DOHH2 (cell line): ENCODE data around the gene G6PC3.

Source experiments
- H3F3A ChIP-seq: fragments of 200-600 bp; sonication (generic), shearing (Covaris generic); 2 replicates; pipeline ENCODE4 v1.6.0; 2016; ENCODE audit warnings: antibody characterized with exemption, mild to moderate bottlenecking; ENCODE audit not compliant: control insufficient read depth, insufficient read depth
- H3K27ac ChIP-seq: fragments of 200-600 bp; sonication (generic); 2 replicates; pipeline ENCODE4 v1.5.1; 2014; ENCODE audit warnings: low read depth, mild to moderate bottlenecking, low read length, moderate library complexity
- H3K27me3 ChIP-seq: fragments of 200-600 bp; sonication (generic); 2 replicates; pipeline ENCODE4 v1.6.1; 2014; ENCODE audit warnings: mild to moderate bottlenecking, low read length, mixed read lengths; ENCODE audit not compliant: control insufficient read depth
- H3K36me3 ChIP-seq: fragments of 200-600 bp; sonication (generic); 2 replicates; pipeline ENCODE4 v1.6.1; 2014; ENCODE audit warnings: mild to moderate bottlenecking, low read length, moderate library complexity, mixed read lengths; ENCODE audit not compliant: control insufficient read depth
- H3K4me1 ChIP-seq: fragments of 200-600 bp; sonication (generic); 2 replicates; pipeline ENCODE4 v1.6.1; 2014; ENCODE audit warnings: mild to moderate bottlenecking, low read length, mixed read lengths; ENCODE audit not compliant: control insufficient read depth
- H3K4me2 ChIP-seq: fragments of 200-600 bp; sonication (generic); 2 replicates; pipeline ENCODE4 v1.6.0; 2014; ENCODE audit warnings: mild to moderate bottlenecking, low read length, moderate library complexity
- H3K4me3 ChIP-seq: fragments of 200-600 bp; sonication (generic); 2 replicates; pipeline ENCODE4 v1.5.1; 2014; ENCODE audit warnings: mild to moderate bottlenecking, low read length, mixed read lengths
- H3K79me2 ChIP-seq: fragments of 200-600 bp; sonication (generic); 2 replicates; pipeline ENCODE4 v1.6.1; 2014; ENCODE audit warnings: mild to moderate bottlenecking, low read length, mixed read lengths; ENCODE audit not compliant: control insufficient read depth
- H3K9me2 ChIP-seq: fragments of 200-600 bp; sonication (generic); replicated peaks from 2 replicates; pipeline ENCODE4 v1.6.1; 2014; ENCODE audit warnings: mild to moderate bottlenecking, low read length, mixed read lengths; ENCODE audit not compliant: control insufficient read depth
- H3K9me3 ChIP-seq: fragments of 200-600 bp; sonication (generic); 2 replicates; pipeline ENCODE4 v1.6.1; 2014; ENCODE audit warnings: antibody characterized with exemption, low read length, mixed read lengths; ENCODE audit not compliant: control insufficient read depth, insufficient read depth
- H4K20me1 ChIP-seq: fragments of 200-600 bp; sonication (generic); 2 replicates; pipeline ENCODE4 v1.6.0; 2014; ENCODE audit warnings: low read depth, mild to moderate bottlenecking, antibody characterized with exemption, low read length, moderate library complexity; ENCODE audit not compliant: control insufficient read depth, insufficient read depth
- EZH2phosphoT487 ChIP-seq: fragments of 200-600 bp; sonication (generic); IDR thresholded peaks from 2 replicates; pipeline ENCODE4 v1.6.1; 2017; ENCODE audit warnings: borderline replicate concordance, mild to moderate bottlenecking, antibody characterized with exemption, low read length, moderate library complexity, mixed read lengths
- TF ChIP-seq, protein P1 (sequence below): fragments of 200-600 bp; sonication (generic); IDR thresholded peaks from one replicate; pipeline ENCODE4 v1.5.1; 2014; ENCODE audit warnings: antibody characterized with exemption, mild to moderate bottlenecking, low read depth, low read length; ENCODE audit not compliant: poor library complexity, severe bottlenecking

The G6PC3 gene

GRCh38 chr17:44124118-44124438, 53.5 kb downstream of the G6PC3 start:
- no peaks in the 10 kb centered on the region for H3F3A ChIP-seq
- peak overlapping the region; percentile 88 for H3K4me3 ChIP-seq
- peak overlapping the region; percentile 72 for H3K4me2 ChIP-seq
- H4K20me1 ChIP-seq, result 0 out of 2 replicates have a peak, but pooled peaks cover 4% of the 10 kb centered on the region
- H3K9me2 ChIP-seq, result no peaks in the 10 kb centered on the region
- H3K36me3 ChIP-seq, result no peaks in the 10 kb centered on the region
- no peak for TF ChIP-seq EZH2phosphoT487
- TF ChIP-seq, protein P1, sequence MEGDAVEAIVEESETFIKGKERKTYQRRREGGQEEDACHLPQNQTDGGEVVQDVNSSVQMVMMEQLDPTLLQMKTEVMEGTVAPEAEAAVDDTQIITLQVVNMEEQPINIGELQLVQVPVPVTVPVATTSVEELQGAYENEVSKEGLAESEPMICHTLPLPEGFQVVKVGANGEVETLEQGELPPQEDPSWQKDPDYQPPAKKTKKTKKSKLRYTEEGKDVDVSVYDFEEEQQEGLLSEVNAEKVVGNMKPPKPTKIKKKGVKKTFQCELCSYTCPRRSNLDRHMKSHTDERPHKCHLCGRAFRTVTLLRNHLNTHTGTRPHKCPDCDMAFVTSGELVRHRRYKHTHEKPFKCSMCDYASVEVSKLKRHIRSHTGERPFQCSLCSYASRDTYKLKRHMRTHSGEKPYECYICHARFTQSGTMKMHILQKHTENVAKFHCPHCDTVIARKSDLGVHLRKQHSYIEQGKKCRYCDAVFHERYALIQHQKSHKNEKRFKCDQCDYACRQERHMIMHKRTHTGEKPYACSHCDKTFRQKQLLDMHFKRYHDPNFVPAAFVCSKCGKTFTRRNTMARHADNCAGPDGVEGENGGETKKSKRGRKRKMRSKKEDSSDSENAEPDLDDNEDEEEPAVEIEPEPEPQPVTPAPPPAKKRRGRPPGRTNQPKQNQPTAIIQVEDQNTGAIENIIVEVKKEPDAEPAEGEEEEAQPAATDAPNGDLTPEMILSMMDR, result peak; percentile 8
- peaks cover 21% of the 10 kb centered on the region for H3K4me1 ChIP-seq
- no peaks in the 10 kb centered on the region for H3K27me3 ChIP-seq
- H3K27ac ChIP-seq, result peak overlapping the region; percentile 49
- no peaks in the 10 kb centered on the region for H3K9me3 ChIP-seq
- H3K79me2 ChIP-seq, result peaks cover 24% of the 10 kb centered on the region
